Smooth muscle cell (in vitro differentiated cells): Measurements from ENCODE around the gene SLAMF8. TPM values are rescaled to one million over a fixed set of nuclear protein-coding genes. Genes with fewer than 3 reads are reported as not detected.

Source experiments
- DNase-seq: peaks from one replicate; lab custom pipeline; 2025; ENCODE audit not compliant: unreplicated experiment; lab: John Stamatoyannopoulos, UW
- H2AFZ ChIP-seq: fragments of 200-600 bp; sonication (generic); 2 replicates; pipeline ENCODE4 v1.6.0; 2016; ENCODE audit warnings: antibody characterized with exemption, low read depth, mild to moderate bottlenecking
- H3F3A ChIP-seq: fragments of 200-600 bp; sonication (generic); 2 replicates; pipeline ENCODE4 v1.6.0; 2017; ENCODE audit warnings: antibody characterized with exemption, low read depth
- H3K27ac ChIP-seq: fragments of 200-600 bp; sonication (generic); 2 replicates; pipeline ENCODE4 v1.5.1; 2016; ENCODE audit warnings: low read depth, mild to moderate bottlenecking
- H3K27me3 ChIP-seq: fragments of 200-600 bp; sonication (generic); 2 replicates; pipeline ENCODE4 v1.6.1; 2016; ENCODE audit warnings: low read depth, mild to moderate bottlenecking
- H3K36me3 ChIP-seq: fragments of 200-600 bp; sonication (generic); 2 replicates; pipeline ENCODE4 v1.5.1; 2016; ENCODE audit warnings: low read depth
- H3K4me1 ChIP-seq: fragments of 200-600 bp; sonication (generic); 2 replicates; pipeline ENCODE4 v1.5.1; 2016; ENCODE audit warnings: low read depth
- H3K4me2 ChIP-seq: fragments of 200-600 bp; sonication (generic); 2 replicates; pipeline ENCODE4 v1.6.0; 2016; ENCODE audit warnings: mild to moderate bottlenecking
- H3K4me3 ChIP-seq: fragments of 200-600 bp; sonication (generic); 2 replicates; pipeline ENCODE4 v1.5.1; 2016; ENCODE audit warnings: mild to moderate bottlenecking
- H3K79me2 ChIP-seq: fragments of 200-600 bp; sonication (generic); 2 replicates; pipeline ENCODE4 v1.6.0; 2016; ENCODE audit warnings: low read depth, mild to moderate bottlenecking
- H3K9ac ChIP-seq: fragments of 200-600 bp; sonication (generic); 2 replicates; pipeline ENCODE4 v1.6.0; 2016; ENCODE audit warnings: low read depth
- H3K9me3 ChIP-seq: fragments of 200-600 bp; sonication (generic); replicated peaks from 2 replicates; pipeline ENCODE4 v1.5.1; 2016; ENCODE audit warnings: low read depth
- H4K20me1 ChIP-seq: fragments of 200-600 bp; sonication (generic); 2 replicates; pipeline ENCODE4 v1.6.0; 2016; ENCODE audit warnings: low read depth
- CTCF ChIP-seq: fragments of 200-600 bp; sonication (generic); IDR thresholded peaks from 2 replicates; pipeline ENCODE4 v1.5.1; 2017; ENCODE audit warnings: borderline replicate concordance, mild to moderate bottlenecking, antibody characterized with exemption; ENCODE audit not compliant: insufficient read depth, poor library complexity, severe bottlenecking
- WGBS: methylation state at CpG from one replicate; pipeline ENCODE4 v1.1.7; 2016; ENCODE audit warnings: low lambda C conversion rate; 5-methylcytosine and 5-hydroxymethylcytosine counted together
- polyA plus RNA-seq: library from polyadenylated mRNA; unstranded; fragments of >200 nt; fragmentation: Nextera tagmentation; extraction: Ambion mirVana; gene quantifications from 2 replicates; pipeline ENCODE4 v1.2.1, GENCODE V29; 2016
- total RNA-seq: library from RNA; depleted of rRNA; stranded (reverse); fragments of >200 nt; gene quantifications from 2 replicates; pipeline ENCODE4 v1.2.3, GENCODE V29; 2014

SLAMF8 gene
- total and polyA plus RNA-seq, 2 experiments from 2014 or later: 11.0 to 15.1 TPM

GRCh38 chr1:159804924-159805323 lies 21.7 kb upstream of the SLAMF8 start:
- H3K9ac ChIP-seq: no peak overlapping the region
- no peak for TF ChIP-seq CTCF
- no peak overlapping the region for H3K4me2 ChIP-seq
- no peaks in the 10 kb centered on the region for H3K9me3 ChIP-seq
- H3K27me3 ChIP-seq: peaks cover 9% of the 10 kb centered on the region
- H3K36me3 ChIP-seq: no peaks in the 10 kb centered on the region
- H3K27ac ChIP-seq: no peak overlapping the region
- no peaks in the 10 kb centered on the region for H3F3A ChIP-seq
- no peaks in the 10 kb centered on the region for H3K4me1 ChIP-seq
- DNase-seq: no peak
- H3K79me2 ChIP-seq: no peaks in the 10 kb centered on the region
- H3K4me3 ChIP-seq: no peak overlapping the region
- no peaks in the 10 kb centered on the region for H4K20me1 ChIP-seq
- H2AFZ ChIP-seq: no peak overlapping the region
- WGBS: 67% methylated on average over 2 of the region's 2 CpGs

GRCh38 chr1:159815926-159816325 lies 10.7 kb upstream of the SLAMF8 start:
- 94% methylated on average over 8 of the region's 8 CpGs for WGBS
- H2AFZ ChIP-seq: no peak overlapping the region
- H3K9ac ChIP-seq: no peak overlapping the region
- no peaks in the 10 kb centered on the region for H3K4me1 ChIP-seq
- H3K4me3 ChIP-seq: no peak overlapping the region
- H4K20me1 ChIP-seq: no peaks in the 10 kb centered on the region
- no peaks in the 10 kb centered on the region for H3K36me3 ChIP-seq
- no peak for DNase-seq
- no peaks in the 10 kb centered on the region for H3F3A ChIP-seq
- no peaks in the 10 kb centered on the region for H3K9me3 ChIP-seq
- no peak overlapping the region for H3K27ac ChIP-seq
- H3K79me2 ChIP-seq: no peaks in the 10 kb centered on the region
- H3K4me2 ChIP-seq: no peak overlapping the region
- H3K27me3 ChIP-seq: peaks cover 8% of the 10 kb centered on the region
- no peak for TF ChIP-seq CTCF

GRCh38 chr1:159817276-159818041 lies 9.2 kb upstream of the SLAMF8 start:
- Histone ChIP-seq H3K36me3 (no peaks in the 10 kb centered on the region), H2AFZ (no peak overlapping the region), H3K9ac (no peak overlapping the region), H3K27ac (no peak overlapping the region), H3K79me2 (no peaks in the 10 kb centered on the region), H3K9me3 (no peaks in the 10 kb centered on the region), H3K4me1 (no peaks in the 10 kb centered on the region), H3K4me2 (no peak overlapping the region), H3K27me3 (peaks cover 13% of the 10 kb centered on the region), H3K4me3 (no peak overlapping the region), H4K20me1 (no peaks in the 10 kb centered on the region), H3F3A (no peaks in the 10 kb centered on the region)
- no peak for TF ChIP-seq CTCF
- WGBS: 92% methylated on average over 11 of the region's 11 CpGs
- no peak for DNase-seq
